Measurements from ENCODE around the gene SNX33.

GRCh38 chr15:75616766-75617165, 30.9 kb upstream of the SNX33 start:
- TF ChIP-seq, protein P1, sequence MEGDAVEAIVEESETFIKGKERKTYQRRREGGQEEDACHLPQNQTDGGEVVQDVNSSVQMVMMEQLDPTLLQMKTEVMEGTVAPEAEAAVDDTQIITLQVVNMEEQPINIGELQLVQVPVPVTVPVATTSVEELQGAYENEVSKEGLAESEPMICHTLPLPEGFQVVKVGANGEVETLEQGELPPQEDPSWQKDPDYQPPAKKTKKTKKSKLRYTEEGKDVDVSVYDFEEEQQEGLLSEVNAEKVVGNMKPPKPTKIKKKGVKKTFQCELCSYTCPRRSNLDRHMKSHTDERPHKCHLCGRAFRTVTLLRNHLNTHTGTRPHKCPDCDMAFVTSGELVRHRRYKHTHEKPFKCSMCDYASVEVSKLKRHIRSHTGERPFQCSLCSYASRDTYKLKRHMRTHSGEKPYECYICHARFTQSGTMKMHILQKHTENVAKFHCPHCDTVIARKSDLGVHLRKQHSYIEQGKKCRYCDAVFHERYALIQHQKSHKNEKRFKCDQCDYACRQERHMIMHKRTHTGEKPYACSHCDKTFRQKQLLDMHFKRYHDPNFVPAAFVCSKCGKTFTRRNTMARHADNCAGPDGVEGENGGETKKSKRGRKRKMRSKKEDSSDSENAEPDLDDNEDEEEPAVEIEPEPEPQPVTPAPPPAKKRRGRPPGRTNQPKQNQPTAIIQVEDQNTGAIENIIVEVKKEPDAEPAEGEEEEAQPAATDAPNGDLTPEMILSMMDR (conservative IDR thresholded peaks at IDR 0.05; ENCODE audit: low read length): no peak
- TF ChIP-seq EZH2phosphoT487 (IDR thresholded peaks at IDR 0.05; ENCODE audit: borderline replicate concordance): no peak

All from Loucy (cell line).